Uterus (tissue), 4 donors: Measurements from ENCODE around the gene THSD7B. TPM values are rescaled to one million over a fixed set of nuclear protein-coding genes. Genes with fewer than 3 reads are reported as not detected.

ENCODE experiments used
- DNase-seq, 2 donors: peaks; one replicate each; pipeline ENCODE4 v3.0.0-alpha.2; 2019 to 2020
- H3K27ac ChIP-seq, 2 donors: fragments of 200-600 bp; sonication (generic); 1 replicate in 1 of 2; 2 replicates in 1 of 2; pipeline ENCODE4 v1.5.1; 2016 to 2018
- H3K27me3 ChIP-seq, 2 donors: fragments of 200-600 bp; sonication (generic); one replicate each; pipeline ENCODE4 v1.5.1; 2018 to 2019; ENCODE audit warnings: control low read depth in 1 of 2
- H3K36me3 ChIP-seq, 2 donors: fragments of 200-600 bp; sonication (generic); one replicate each; pipeline ENCODE4 v1.5.1; 2019; ENCODE audit warnings: control low read depth in 1 of 2
- H3K4me1 ChIP-seq, 2 donors: fragments of 200-600 bp; sonication (generic); one replicate each; pipeline ENCODE4 v1.5.1; 2018 to 2019; ENCODE audit warnings: control low read depth in 1 of 2
- H3K4me3 ChIP-seq, 2 donors: fragments of 200-600 bp; sonication (generic); 1 replicate in 1 of 2; 2 replicates in 1 of 2; pipeline ENCODE4 v1.5.1; 2018 to 2019; ENCODE audit warnings: mild to moderate bottlenecking in 1 of 2
- H3K9me3 ChIP-seq, 2 donors: fragments of 200-600 bp; sonication (generic); one replicate each; pipeline ENCODE4 v1.5.1; 2019; ENCODE audit warnings: control low read depth in 1 of 2
- CTCF ChIP-seq, 4 experiments: fragments of 200-600 bp in 2 of 4; fragments of 450-650 bp in 2 of 4; sonication (generic) in 2 of 4; IDR thresholded peaks; one replicate each; pipeline ENCODE4 v1.5.1; 2016 to 2019; ENCODE audit warnings: antibody characterized with exemption in 4 of 4, mild to moderate bottlenecking in 2 of 4, moderate library complexity in 1 of 4
- POLR2A ChIP-seq, 2 donors: fragments of 450-650 bp; IDR thresholded peaks; one replicate each; pipeline ENCODE4 v1.6.1; 2016; ENCODE audit warnings: antibody characterized with exemption in 2 of 2, mild to moderate bottlenecking in 1 of 2, moderate library complexity in 1 of 2
- intact Hi-C: fragments of 100-400 bp; cut with DNase I; formaldehyde crosslinking; loops from one replicate; pipeline ENCODE4 v1.15.1; 2023; ENCODE audit warnings: low total_unique reads
- small RNA-seq: library from RNA; depleted of rRNA; stranded (forward); fragments of <200 nt; gene quantifications from one replicate; pipeline ENCODE3, GENCODE V24; 2016
- total RNA-seq, 4 donors: library from RNA; depleted of rRNA in 3 of 4; stranded (reverse); fragments of >200 nt in 3 of 4; gene quantifications; one replicate each; pipeline versions ENCODE4 v1.1.0 to v1.2.4, GENCODE V29; 2014 to 2023
- donor health status: DM: yes; HTN: yes; CAD: no.

Gene THSD7B
- total RNA-seq, 4 donors from 2014 or later, result 0.26 to 9.6 (median 0.67) TPM; not detected in 1

GRCh38 chr2:137724912-137725311 is 959.6 kb downstream of the THSD7B start:
- no peak for DNase-seq
- no peak for TF ChIP-seq CTCF (IDR thresholded peaks at IDR 0.05)
- TF ChIP-seq POLR2A (IDR thresholded peaks at IDR 0.05), result no peak
- H3K4me1 ChIP-seq, result no peaks in the 10 kb centered on the region
- H3K27me3 ChIP-seq, result no peaks in the 10 kb centered on the region
- no peaks in the 10 kb centered on the region for H3K36me3 ChIP-seq
- intact Hi-C loops, result no loop called here
- H3K4me3 ChIP-seq, result no peak overlapping the region
- no peaks in the 10 kb centered on the region for H3K9me3 ChIP-seq
- no peak overlapping the region for H3K27ac ChIP-seq

Small RNA genes within 50 kb of the gene (small RNA-seq; reads per million reads assigned to genes)
- gene RF00019, result not detected
- not detected for gene RNA5SP105
